Measurements from ENCODE around the gene FGF19. TPM values are rescaled to one million over a fixed set of nuclear protein-coding genes. Genes with fewer than 3 reads are reported as not detected.

FGF19 gene
- total RNA-seq, 6 donors from 2014 or later, result 0.23 to 0.24 TPM; not detected in 4

- WGBS, 2 donors, result 77 to 89% methylated on average over 9 to 11 of the region's 11 CpGs
- no peaks in the 10 kb centered on the region for H3K9me3 ChIP-seq
- no peaks in the 10 kb centered on the region for H3K4me1 ChIP-seq
- no peak for DNase-seq
- no peak for ATAC-seq (ENCODE audit: low FRiP score in 2 of 2)
- no peaks in the 10 kb centered on the region for H3K36me3 ChIP-seq
- H3K4me3 ChIP-seq, result no peak overlapping the region
- H3K27me3 ChIP-seq, result peaks cover 0 to 8% (median 3%) of the 10 kb centered on the region in 4 donors
- TF ChIP-seq EP300 (IDR thresholded peaks at IDR 0.05) (no peak), POLR2AphosphoS5 (IDR thresholded peaks at IDR 0.05) (no peak)
- no peak overlapping the region for H3K27ac ChIP-seq
These were observed 12.3 kb upstream of the FGF19 start for GRCh38 chr11:69716099-69716498.

- Histone ChIP-seq H3K4me3 (no peak overlapping the region), H3K9me3 (no peaks in the 10 kb centered on the region), H3K36me3 (no peaks in the 10 kb centered on the region), H3K4me1 (no peaks in the 10 kb centered on the region), H3K27ac (no peak overlapping the region), H3K27me3 (peaks cover 0 to 8% (median 3%) of the 10 kb centered on the region in 4 donors)
- 76 to 82% methylated on average over 16 to 19 of the region's 19 CpGs for WGBS, 2 donors
- TF ChIP-seq, protein P1, sequence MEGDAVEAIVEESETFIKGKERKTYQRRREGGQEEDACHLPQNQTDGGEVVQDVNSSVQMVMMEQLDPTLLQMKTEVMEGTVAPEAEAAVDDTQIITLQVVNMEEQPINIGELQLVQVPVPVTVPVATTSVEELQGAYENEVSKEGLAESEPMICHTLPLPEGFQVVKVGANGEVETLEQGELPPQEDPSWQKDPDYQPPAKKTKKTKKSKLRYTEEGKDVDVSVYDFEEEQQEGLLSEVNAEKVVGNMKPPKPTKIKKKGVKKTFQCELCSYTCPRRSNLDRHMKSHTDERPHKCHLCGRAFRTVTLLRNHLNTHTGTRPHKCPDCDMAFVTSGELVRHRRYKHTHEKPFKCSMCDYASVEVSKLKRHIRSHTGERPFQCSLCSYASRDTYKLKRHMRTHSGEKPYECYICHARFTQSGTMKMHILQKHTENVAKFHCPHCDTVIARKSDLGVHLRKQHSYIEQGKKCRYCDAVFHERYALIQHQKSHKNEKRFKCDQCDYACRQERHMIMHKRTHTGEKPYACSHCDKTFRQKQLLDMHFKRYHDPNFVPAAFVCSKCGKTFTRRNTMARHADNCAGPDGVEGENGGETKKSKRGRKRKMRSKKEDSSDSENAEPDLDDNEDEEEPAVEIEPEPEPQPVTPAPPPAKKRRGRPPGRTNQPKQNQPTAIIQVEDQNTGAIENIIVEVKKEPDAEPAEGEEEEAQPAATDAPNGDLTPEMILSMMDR (IDR thresholded peaks at IDR 0.05), result no peak
- TF ChIP-seq POLR2AphosphoS5 (IDR thresholded peaks at IDR 0.05), result no peak
- TF ChIP-seq EP300 (IDR thresholded peaks at IDR 0.05), result no peak
- no peak for TF ChIP-seq POLR2A (IDR thresholded peaks at IDR 0.05)
- DNase-seq (no peak), ATAC-seq (ENCODE audit: low FRiP score in 2 of 2) (no peak)
These were observed 11.6 kb upstream of the FGF19 start for GRCh38 chr11:69715446-69715845.

DNA sequence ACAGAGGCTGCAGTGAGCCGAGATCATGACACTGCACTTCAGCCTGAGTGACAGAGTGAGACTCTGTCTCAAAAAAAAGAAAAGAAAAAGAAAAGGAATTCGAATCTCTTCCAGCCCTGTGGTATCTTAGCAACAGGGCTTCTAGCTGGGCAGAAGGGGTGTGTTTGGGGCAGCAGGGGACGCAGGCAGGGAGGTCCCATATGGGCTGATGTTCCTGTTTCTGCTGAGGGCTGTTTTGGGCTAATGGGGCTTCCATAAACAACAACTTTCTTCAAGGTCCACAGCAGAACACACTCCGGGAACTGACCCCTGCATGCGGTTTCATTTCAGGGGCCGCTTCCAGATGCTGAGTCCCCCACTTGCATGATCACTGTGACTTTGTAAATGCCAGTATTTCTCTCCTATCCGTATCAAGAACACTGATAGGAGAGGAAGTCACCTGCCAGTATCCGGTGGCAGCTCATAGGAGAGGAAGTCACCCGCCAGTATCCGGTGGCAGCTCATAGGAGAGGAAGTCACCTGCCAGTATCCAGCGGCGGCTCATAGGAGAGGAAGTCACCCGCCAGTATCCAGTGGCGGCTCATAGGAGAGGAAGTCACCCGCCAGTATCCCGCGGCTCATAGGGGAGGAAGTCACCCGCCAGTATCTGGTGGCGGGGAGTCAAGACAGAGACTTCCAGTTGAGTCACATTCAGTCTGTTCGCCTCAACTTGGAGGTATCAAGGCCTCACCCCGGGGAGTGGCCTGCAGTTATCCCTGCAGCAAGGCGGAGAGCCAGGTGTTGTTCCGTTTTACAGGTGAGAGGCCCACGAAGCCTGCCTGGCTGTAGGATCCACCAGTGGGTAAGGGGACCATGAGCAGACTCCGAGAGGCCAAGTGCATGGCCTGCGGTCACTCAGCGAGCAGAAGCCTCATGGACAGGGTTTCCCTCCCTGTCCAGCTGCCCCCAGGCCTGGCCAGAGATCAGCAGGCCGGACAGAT, 8.3 kb upstream of the FGF19 start:
- 57 to 69% methylated on average over 25 to 28 of the region's 28 CpGs for WGBS, 2 donors
- Histone ChIP-seq H3K9me3 (no peaks in the 10 kb centered on the region), H3K27me3 (no peaks in the 10 kb centered on the region), H3K27ac (no peak overlapping the region), H3K4me3 (no peak overlapping the region), H3K4me1 (no peaks in the 10 kb centered on the region), H3K36me3 (no peaks in the 10 kb centered on the region)
- ATAC-seq (ENCODE audit: low FRiP score in 2 of 2), result no peak
- TF ChIP-seq POLR2A (IDR thresholded peaks at IDR 0.05), result no peak
- no peak for TF ChIP-seq POLR2AphosphoS5 (IDR thresholded peaks at IDR 0.05)
- TF ChIP-seq, protein P1 (IDR thresholded peaks at IDR 0.05), result no peak
- TF ChIP-seq EP300 (IDR thresholded peaks at IDR 0.05), result no peak
- DNase-seq, result no peak

DNA sequence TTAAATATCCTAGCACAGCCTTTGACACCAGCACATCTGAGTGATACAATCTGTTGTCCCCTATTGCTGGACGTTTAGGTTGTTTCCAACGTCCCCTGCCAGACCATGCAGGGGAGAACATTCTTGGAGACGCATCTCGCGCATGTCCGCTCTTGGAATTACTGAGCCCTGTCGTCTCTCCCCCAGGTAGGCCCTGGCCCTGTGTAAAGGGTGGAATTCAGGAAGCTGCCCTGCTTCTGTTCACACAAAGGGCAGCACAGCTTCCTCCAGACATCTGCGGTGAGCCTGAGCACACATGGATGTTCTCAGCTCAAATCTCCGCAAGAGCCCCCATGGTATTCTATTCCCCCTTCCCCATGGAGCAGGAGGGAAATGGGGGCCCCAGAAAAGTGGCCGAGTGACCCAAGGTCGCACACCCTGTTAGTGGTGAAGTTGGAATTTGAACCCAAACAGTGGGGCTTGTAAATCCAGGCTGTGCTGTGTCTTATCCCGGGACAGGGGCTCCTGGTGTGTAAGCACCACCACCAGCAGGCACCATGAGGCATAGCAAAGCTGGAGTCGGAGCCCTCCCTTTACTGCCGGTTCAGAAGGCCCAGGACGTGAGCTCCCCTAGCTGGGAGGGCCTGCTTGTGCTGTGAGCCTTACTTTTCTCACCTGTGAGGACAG, 5.0 kb upstream of the FGF19 start:
- H3K36me3 ChIP-seq, result no peaks in the 10 kb centered on the region
- peaks cover 0 to 24% (median 13%) of the 10 kb centered on the region in 4 donors for H3K27me3 ChIP-seq
- no peak for DNase-seq
- no peaks in the 10 kb centered on the region for H3K9me3 ChIP-seq
- no peak for ATAC-seq (ENCODE audit: low FRiP score in 2 of 2)
- 55 to 68% methylated on average over 13 to 14 of the region's 15 CpGs for WGBS, 2 donors
- TF ChIP-seq POLR2AphosphoS5 (IDR thresholded peaks at IDR 0.05), result no peak
- TF ChIP-seq POLR2A (IDR thresholded peaks at IDR 0.05), result no peak
- no peak for TF ChIP-seq EP300 (IDR thresholded peaks at IDR 0.05)
- TF ChIP-seq, protein P1 (IDR thresholded peaks at IDR 0.05), result no peak
- no peak overlapping the region for H3K4me3 ChIP-seq
- peaks cover 6 to 15% (median 13%) of the 10 kb centered on the region in 4 donors for H3K4me1 ChIP-seq
- no peak overlapping the region for H3K27ac ChIP-seq

DNA sequence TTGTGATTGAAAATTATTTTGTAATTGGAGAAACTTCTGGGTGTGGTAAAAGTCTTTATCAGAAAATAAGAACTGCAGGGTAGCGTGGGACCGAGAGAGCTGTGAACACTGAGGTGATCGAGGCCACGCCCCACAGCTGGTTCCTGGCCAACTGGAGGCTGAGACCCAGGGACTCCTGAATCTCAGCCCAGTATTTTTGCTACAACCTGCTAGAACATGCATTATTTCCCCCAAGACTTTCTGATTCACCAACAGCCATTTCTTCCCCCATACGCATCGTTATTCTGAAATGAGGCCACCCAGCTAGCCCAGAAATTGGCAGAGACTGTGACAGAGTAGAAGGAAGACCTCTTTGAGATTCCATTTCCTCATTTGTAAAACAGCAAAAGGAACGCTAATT, 3.4 kb upstream of the FGF19 start:
- no peak overlapping the region for H3K4me3 ChIP-seq
- TF ChIP-seq, protein P1 (IDR thresholded peaks at IDR 0.05), result no peak
- no peak for TF ChIP-seq POLR2A (IDR thresholded peaks at IDR 0.05)
- TF ChIP-seq EP300 (IDR thresholded peaks at IDR 0.05), result no peak
- no peak for TF ChIP-seq POLR2AphosphoS5 (IDR thresholded peaks at IDR 0.05)
- no peaks in the 10 kb centered on the region for H3K36me3 ChIP-seq
- peaks cover 0 to 41% (median 26%) of the 10 kb centered on the region in 4 donors for H3K27me3 ChIP-seq
- no peak overlapping the region for H3K27ac ChIP-seq
- 35 to 36% methylated on average over 7 of the region's 7 CpGs for WGBS, 2 donors
- DNase-seq (no peak), ATAC-seq (ENCODE audit: low FRiP score in 2 of 2) (no peak)
- H3K4me1 ChIP-seq, result peaks cover 6 to 31% (median 19%) of the 10 kb centered on the region in 4 donors
- no peaks in the 10 kb centered on the region for H3K9me3 ChIP-seq
